Nucleus accumbens (tissue), 56 donors: ENCODE results near the gene PRMT2.

Experiments
- DNase-seq, 56 donors: peaks; one replicate each; lab custom pipeline; 2025; lab: John Stamatoyannopoulos, UW

PRMT2 gene

DNA sequence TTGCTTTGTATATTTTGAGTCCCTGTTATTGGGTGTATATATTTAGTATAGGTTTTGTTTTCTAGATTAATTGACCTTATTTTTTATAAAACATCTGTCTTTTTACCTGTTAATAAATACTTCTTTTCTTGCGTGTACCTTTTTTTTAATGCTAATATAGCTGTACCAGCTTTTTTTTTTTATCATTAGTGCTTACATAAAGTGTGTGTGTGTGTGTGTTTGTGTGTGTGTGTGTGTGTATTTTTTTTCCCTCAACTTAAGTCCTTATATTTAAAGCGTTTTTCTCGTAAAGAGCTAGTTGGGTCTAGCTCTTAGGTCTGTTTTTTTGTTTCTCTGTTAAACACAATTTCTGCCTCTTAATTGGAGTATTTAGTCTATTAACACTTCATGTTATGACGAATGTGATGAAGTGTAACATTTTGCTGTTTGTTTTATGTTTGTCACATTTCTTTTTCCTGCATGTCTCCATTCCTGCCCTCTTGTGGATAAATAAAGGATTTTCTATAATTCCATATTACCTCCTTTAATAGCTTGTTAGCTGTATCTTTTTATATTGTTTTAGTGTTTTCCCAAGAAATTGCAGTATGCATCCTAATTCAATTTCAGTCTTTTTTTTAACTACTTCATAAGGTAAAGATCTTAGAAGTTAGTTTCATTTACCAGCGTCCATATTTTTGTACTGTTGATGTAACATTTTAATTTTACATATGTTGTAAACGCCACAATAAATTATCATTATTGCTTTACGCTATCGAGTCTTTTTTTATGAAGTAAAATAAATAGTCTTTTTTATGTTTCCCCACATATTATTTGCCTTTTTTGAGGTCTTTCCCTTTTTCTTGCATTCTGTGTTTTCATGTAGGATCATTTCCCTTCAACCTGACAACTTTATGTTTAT is 4.3 kb downstream of the PRMT2 start:
- DNase-seq = no peak

DNA sequence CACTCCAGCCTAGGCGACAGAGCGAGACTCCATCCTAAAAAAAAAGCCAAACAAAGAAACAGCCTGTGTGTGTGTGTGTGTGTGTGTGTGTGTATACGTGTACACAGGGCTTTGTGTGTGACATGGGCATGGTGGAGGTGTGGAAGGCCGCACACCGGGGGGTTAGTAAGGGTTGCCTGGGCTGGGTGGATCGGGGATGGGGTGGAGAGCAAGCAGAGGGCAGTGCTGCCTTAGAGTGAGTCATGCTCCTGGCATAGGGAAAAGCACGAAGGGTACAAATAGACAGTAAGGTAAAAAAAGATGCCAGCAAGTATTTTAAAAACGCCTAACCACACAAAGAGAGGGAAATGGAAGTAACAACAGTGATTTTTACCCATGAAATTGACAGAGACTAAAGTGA is 6.2 kb downstream of the PRMT2 start:
- DNase-seq = no peak

DNA sequence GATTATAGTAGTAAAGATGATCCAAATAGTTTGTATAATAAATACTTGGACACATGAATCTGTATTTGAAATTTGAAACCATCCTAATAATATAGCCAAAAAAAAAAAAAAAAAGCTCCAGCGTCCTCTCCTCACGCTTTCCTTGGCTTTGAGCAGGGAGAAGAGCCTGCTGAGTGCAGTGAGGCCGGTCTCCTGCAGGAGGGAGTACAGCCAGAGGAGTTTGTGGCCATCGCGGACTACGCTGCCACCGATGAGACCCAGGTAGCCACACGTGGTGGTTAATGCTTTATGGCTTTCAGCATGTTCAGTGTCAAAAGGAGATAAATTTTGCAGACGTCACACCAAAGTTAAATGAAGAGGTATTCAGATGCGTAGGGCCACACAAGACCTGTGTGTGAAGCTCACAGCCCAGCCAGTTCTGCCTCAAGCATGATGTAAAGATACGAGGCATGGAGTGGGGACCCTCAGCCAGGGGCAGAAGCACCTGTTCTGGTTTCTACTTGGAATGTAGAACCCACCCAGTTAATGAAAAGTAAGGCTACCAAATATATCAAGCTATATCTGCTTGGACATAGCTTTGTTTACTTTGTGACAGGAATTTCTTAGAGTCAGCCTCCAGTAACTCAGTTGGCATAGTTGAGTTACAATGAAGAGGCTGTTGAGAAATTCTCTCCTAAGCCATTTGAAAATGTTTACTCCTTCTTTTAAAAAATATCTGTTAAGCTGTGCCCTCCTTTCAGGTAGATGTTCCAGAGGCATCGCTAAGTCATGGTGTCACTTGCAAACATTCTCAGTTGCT is 8.1 kb downstream of the PRMT2 start:
- DNase-seq = no peak

GRCh38 chr21:46645840-46646239 is 10.4 kb downstream of the PRMT2 start:
- DNase-seq = no peak

DNA sequence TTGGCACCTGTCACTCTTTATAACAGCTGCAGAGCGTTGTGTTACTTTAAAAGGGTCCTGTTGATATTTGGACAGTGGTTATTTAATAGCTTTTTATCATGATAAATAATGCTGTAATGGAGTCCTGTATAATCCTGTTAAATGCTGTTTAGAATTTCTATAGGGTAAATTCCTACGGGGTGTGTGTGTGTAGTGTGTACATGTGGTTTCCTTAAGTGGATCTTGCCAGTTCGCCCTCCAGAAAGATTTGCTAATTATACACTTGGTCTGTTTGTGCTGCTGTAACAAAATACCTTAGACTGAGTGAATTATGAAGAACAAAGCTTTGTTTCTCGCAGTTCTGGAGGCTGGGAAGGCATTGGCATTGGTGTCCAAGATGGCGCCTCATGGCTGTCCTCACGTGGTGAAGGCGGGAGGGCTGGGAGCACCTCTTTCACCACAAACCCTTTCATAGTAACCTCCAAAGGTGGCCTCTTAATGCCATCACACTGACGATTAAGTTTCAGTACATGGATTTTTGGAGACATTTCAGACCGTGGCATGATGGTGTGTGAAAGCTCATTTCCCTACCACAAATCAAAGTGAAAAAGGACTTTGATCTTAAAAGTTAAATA is 11.2 kb downstream of the PRMT2 start:
- DNase-seq = no peak

DNA sequence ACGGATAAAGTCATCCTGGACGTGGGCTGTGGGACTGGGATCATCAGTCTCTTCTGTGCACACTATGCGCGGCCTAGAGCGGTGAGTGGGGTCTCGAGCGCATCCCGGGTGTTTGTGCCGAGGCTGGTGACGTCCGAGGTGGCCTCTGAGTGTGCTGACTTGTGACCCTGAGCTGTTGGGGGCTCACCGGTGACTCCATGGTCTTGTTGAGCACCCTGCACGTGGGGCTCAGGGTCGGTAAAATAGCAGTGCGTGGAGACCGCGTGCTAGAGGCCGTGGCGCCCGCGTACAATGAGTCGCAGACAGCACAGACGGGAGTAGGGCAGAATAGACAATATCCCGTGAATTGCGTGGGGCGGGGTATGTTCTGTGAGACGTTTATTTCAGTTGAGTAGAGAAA is 13.1 kb downstream of the PRMT2 start:
- DNase-seq = no peak

- no peak for DNase-seq
These were observed 13.9 kb downstream of the PRMT2 start for GRCh38 chr21:46649356-46649755.

DNA sequence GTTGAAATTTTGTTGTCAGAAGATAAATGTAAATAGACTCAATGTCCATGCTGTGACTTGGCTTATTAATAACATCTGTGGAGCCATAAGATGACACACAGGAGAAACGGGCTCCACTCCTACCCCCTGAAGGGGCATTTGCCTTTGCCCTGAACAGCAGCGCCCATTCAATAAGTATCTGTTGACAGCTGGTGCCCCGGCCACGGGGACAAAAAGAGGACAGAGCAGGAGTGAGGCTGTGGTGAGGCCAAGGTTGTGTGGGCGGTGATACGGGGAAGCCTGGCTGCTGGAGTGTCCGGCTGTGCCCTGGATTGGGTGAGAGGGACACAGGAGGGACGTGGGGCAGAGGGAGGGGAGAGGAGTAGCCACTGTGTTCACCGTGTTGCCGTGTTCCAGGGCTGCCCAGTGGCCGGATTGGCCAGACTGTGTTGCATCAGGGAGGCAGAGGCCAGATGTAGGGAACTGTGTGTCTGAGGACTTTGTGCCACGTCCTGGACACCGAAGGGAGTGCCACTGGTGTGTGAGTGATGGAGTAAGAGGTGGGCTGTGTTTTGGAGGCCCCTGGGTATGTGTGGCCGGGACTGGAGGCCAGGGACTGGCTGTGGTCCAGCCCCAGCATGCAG is 15.1 kb downstream of the PRMT2 start:
- no peak for DNase-seq

DNA sequence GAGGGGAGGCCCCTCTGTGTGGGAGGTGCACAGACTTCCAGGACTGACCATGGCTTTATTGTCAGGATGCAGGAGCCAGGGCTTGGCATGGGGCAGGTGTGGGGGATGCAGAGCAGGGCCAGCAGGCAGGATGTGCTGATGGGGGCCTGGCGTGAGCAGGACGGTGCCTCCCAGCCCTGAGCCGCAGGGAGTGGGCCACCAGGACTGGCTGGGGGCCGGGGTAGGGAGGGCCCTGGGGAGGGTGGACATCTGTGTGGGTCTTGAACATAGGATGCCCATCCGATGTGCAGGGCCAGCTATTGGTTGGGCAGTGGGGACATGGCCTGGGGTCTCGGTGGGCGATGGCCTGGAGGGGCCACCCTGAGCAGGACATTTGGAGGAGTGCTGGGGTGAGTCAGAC is 15.6 kb downstream of the PRMT2 start:
- DNase-seq = no peak

DNA sequence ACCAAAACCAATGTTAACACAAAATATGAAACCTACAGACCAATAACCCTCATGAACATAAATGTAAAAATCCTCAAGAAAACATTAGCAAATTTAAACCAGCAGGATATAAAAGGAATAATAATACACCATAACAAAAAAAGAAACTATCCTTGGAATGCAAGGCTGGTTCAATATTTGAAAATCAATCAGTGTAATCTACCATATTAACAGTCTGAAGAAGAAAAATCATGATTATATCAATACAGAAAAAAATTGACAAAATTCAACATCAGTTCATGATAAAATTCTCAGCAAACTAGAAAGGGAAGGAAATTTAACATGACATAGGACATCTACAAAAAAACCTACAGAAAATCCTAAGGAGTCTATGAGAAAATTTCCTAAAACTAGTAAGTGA is 19.8 kb downstream of the PRMT2 start:
- DNase-seq = no peak

GRCh38 chr21:46656820-46657219 is 21.3 kb downstream of the PRMT2 start:
- DNase-seq = no peak

DNA sequence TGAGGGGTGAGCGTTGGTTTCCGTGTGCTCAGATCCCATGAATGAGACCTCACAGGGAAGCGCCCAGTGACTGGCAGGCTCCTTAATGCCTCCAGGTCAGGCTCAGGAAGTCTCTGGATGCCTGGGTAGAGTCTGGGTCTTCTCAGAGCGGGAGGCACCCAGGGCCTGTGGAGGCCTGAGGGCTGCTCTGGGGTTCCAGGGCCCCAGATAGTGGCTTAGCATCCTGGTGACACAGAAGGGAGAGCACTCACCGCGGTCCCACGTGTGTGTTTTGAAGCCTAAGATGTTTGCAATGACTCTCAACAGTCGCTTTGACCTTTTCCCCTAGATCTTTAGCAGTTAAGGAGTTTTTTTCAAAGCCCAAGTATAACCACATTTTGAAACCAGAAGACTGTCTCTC is 25.0 kb downstream of the PRMT2 start:
- no peak for DNase-seq

DNA sequence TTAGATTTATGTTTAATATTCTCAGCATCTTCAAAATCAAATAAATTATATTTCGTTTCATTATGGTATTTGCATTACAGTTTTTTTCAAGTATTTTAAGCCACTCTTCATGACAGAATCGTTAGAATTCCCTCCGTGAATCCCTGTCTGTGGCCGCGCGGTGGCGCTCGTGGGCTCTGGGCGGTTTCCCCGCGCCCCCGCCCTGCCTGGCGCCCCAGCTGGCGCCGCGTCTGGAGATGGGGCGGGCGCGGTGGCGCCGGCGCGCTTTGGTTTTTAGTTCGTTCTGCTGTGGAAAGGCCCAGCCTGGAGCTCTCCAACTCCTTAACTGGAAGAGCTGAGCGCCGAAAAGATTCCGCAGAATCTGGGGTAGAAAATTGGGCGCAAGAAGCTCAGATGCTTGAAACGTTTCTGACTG is 25.7 kb downstream of the PRMT2 start:
- peak in 42 of 56 donors; percentile 8 to 83 (median 51) for DNase-seq

- no peak for DNase-seq
These were observed 26.3 kb downstream of the PRMT2 start for GRCh38 chr21:46661642-46662366.

DNA sequence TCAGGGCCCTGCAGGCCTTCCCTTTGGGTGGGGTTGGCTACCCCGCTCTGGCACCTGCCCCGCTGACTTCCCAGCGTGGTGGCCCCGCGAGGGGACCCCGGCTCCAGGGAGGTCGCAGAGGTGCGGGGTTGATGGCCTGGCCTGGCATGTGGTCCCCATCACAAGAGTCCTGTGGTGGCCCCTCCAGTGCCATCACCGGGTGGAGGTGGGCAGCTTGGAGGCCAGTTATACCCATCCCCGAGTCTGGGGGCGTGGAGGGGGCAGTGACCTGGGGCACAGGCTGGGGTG is 26.8 kb downstream of the PRMT2 start:
- no peak for DNase-seq

GRCh38 chr21:46662765-46663500 is 27.5 kb downstream of the PRMT2 start:
- no peak for DNase-seq

GRCh38 chr21:46663754-46664153 is 28.3 kb downstream of the PRMT2 start:
- DNase-seq = no peak

GRCh38 chr21:46664316-46664995 is 29.0 kb downstream of the PRMT2 start:
- no peak for DNase-seq

- DNase-seq = no peak
These were observed 30.1 kb downstream of the PRMT2 start for GRCh38 chr21:46665566-46665965.
